ENCODE results near the gene CYP8B1. TPM values are rescaled to one million over a fixed set of nuclear protein-coding genes. Genes with fewer than 3 reads are reported as not detected.

CYP8B1 gene
- total RNA-seq = not detected

GRCh38 chr3:42875325-42876151 is at the start of gene CYP8B1:
Gene CYP8B1, minus strand, starts transcription at chr3:42875879. Its CDS starts 63 bp downstream, at chr3:42875816.
- ATAC-seq = no peak
- intact Hi-C loops (cut with DNase I) = no loop called here
- no peak for DNase-seq (ENCODE audit: low spot score)

- ATAC-seq = no peak
- intact Hi-C loops (cut with DNase I) = no loop called here
- DNase-seq (ENCODE audit: low spot score) = no peak
Measured at GRCh38 chr3:42923606-42924005, 47.9 kb upstream of the CYP8B1 start.

- ATAC-seq (no peak), DNase-seq (ENCODE audit: low spot score) (no peak)
- intact Hi-C loops (cut with DNase I) = no loop called here
Measured at GRCh38 chr3:42914771-42915515, 39.3 kb upstream of the CYP8B1 start.

GRCh38 chr3:42911551-42911950 is 35.9 kb upstream of the CYP8B1 start:
- ATAC-seq (no peak), DNase-seq (ENCODE audit: low spot score) (no peak)
- intact Hi-C loops (cut with DNase I) = no loop called here

- intact Hi-C loops (cut with DNase I) = no loop called here
- ATAC-seq (no peak), DNase-seq (ENCODE audit: low spot score) (no peak)
Measured at GRCh38 chr3:42908675-42909074, 33.0 kb upstream of the CYP8B1 start.

- DNase-seq (ENCODE audit: low spot score) (no peak), ATAC-seq (peak; percentile 26)
- intact Hi-C loops (cut with DNase I) = no loop called here
Measured at GRCh38 chr3:42906848-42907183, 31.1 kb upstream of the CYP8B1 start.

- ATAC-seq (peak; percentile 94), DNase-seq (ENCODE audit: low spot score) (peak; percentile 75)
- intact Hi-C loops (cut with DNase I) = no loop called here
Measured at GRCh38 chr3:42906070-42906847, 30.6 kb upstream of the CYP8B1 start, which contains the start of gene ZNF662. Gene ZNF662, plus strand, starts transcription at chr3:42906142. Its CDS starts 1,973 bp downstream, at chr3:42908115.

- intact Hi-C loops (cut with DNase I) = no loop called here
- ATAC-seq (no peak), DNase-seq (ENCODE audit: low spot score) (no peak)
Measured at GRCh38 chr3:42905740-42906069, 30.0 kb upstream of the CYP8B1 start.

GRCh38 chr3:42904076-42904475 is 28.4 kb upstream of the CYP8B1 start:
- ATAC-seq = no peak
- intact Hi-C loops (cut with DNase I) = no loop called here
- no peak for DNase-seq (ENCODE audit: low spot score)

GRCh38 chr3:42902257-42902656 is 26.6 kb upstream of the CYP8B1 start:
- DNase-seq (ENCODE audit: low spot score) (no peak), ATAC-seq (no peak)
- intact Hi-C loops (cut with DNase I) = no loop called here

- ATAC-seq = no peak
- intact Hi-C loops (cut with DNase I) = no loop called here
Measured at GRCh38 chr3:42901073-42901415, 25.4 kb upstream of the CYP8B1 start.

GRCh38 chr3:42900226-42901072 is 24.8 kb upstream of the CYP8B1 start:
- ATAC-seq (no peak), DNase-seq (ENCODE audit: low spot score) (no peak)
- intact Hi-C loops (cut with DNase I) = no loop called here

More at GRCh38 chr3:42901073-42901415, 25.4 kb upstream of the CYP8B1 start:
- no peak for DNase-seq (ENCODE audit: low spot score)

- ATAC-seq (no peak), DNase-seq (ENCODE audit: low spot score) (no peak)
- intact Hi-C loops (cut with DNase I) = no loop called here
Measured at GRCh38 chr3:42898896-42899675, 23.4 kb upstream of the CYP8B1 start.

- no peak for DNase-seq (ENCODE audit: low spot score)
- intact Hi-C loops (cut with DNase I) = no loop called here
- ATAC-seq = no peak
Measured at GRCh38 chr3:42895580-42895868, 19.8 kb upstream of the CYP8B1 start.

- intact Hi-C loops (cut with DNase I) = no loop called here
- ATAC-seq = no peak
- no peak for DNase-seq (ENCODE audit: low spot score)
Measured at GRCh38 chr3:42894698-42895579, 19.3 kb upstream of the CYP8B1 start.

GRCh38 chr3:42892807-42893206 is 17.1 kb upstream of the CYP8B1 start:
- intact Hi-C loops (cut with DNase I) = no loop called here
- ATAC-seq (no peak), DNase-seq (ENCODE audit: low spot score) (no peak)

- ATAC-seq = no peak
- no peak for DNase-seq (ENCODE audit: low spot score)
- intact Hi-C loops (cut with DNase I) = no loop called here
Measured at GRCh38 chr3:42892169-42892568, 16.5 kb upstream of the CYP8B1 start.

- intact Hi-C loops (cut with DNase I) = no loop called here
- ATAC-seq (no peak), DNase-seq (ENCODE audit: low spot score) (no peak)
Measured at GRCh38 chr3:42891042-42891441, 15.4 kb upstream of the CYP8B1 start.
